AG08396 (cell line): Measurements from ENCODE around the gene NEMP2.

Source experiments
- DNase-seq: peaks from one replicate; pipeline ENCODE4 v3.0.0; 2012; ENCODE audit warnings: low spot score, mixed read lengths

NEMP2 gene, protein sequence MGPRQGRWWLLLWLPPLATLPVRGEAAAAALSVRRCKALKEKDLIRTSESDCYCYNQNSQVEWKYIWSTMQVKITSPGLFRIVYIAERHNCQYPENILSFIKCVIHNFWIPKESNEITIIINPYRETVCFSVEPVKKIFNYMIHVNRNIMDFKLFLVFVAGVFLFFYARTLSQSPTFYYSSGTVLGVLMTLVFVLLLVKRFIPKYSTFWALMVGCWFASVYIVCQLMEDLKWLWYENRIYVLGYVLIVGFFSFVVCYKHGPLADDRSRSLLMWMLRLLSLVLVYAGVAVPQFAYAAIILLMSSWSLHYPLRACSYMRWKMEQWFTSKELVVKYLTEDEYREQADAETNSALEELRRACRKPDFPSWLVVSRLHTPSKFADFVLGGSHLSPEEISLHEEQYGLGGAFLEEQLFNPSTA

DNA sequence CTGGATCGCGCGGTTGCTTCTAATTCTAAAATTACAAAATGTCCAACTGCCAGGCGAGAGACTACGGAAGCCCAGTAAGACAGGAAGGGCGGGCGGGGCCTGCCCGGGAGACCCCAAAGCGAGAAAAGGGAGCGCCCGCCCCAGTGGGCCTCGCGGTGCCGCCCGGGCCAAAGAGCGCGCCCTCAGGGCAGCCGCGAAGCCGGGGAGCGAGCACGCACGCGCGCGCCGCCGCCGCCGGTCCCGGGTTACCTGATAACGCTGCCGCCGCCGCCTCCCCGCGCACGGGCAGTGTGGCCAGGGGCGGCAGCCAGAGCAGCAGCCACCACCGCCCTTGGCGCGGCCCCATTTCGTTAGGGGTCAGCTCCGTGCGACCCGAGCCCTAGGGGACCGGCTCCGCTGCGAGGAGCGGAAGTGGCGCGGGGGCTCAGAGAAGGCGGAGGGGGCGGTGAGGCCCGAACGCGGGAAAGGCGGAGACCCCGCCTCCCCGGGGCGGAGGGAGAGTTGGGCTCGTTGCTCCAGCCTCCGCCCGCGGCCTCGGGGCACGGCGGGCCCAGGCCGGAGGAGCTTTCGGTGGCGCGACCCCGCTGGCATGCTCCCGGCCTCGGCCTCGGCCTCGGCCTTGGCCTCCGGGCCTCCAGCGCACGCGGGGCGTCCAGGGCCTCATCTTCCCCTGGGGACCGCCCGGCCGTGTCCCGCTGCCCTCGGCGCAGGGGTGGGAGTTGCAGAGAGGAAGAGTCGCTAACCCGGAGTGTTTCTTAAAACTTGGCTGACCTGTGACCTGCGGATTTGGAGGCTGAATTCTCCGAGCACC is at the start of gene NEMP2:
Gene NEMP2, minus strand, starts transcription at position 413 of the 811 bp plus-strand sequence. Its CDS starts 67 bp downstream, at position 346.
- DNase-seq, result peak; percentile 77

DNA sequence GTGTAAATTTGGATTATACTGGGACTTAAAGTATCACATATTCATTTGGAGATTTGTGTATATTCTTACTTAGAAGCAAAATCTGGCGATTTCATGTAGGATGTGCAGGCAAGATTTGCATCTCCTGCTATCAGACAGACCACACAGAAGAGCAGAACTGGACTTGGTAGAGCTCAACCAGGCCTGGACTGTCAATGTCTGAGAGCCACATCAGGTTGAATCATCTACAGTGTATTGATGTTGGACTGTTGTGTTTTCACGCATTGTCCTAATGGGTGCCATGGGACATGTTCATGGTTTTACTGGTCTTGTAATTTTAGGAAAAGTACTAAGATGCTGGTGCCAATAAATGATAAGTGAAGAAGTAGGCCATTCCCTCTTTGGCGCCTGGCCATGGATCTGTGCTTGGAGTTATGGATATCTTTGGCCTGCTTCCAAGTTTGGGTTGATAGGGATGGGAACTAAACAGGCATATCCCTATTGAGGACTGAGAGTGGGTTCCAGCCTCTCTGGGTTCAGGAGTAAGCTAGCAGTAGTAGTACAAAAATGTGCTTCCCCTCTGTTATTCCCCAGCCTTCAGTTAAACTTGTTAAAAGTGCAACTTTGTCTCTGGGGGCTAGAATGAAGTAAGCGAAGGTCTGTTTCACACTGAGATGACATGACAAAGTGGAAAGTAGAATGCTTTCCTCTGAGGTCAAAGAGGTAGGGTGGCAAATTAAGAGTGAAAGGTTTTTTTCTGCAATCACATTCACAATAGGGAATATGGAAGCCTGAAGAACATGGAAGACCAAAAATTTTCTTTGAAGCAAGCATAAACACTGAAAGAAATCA is 49.2 kb upstream of the NEMP2 start:
- no peak for DNase-seq

DNA sequence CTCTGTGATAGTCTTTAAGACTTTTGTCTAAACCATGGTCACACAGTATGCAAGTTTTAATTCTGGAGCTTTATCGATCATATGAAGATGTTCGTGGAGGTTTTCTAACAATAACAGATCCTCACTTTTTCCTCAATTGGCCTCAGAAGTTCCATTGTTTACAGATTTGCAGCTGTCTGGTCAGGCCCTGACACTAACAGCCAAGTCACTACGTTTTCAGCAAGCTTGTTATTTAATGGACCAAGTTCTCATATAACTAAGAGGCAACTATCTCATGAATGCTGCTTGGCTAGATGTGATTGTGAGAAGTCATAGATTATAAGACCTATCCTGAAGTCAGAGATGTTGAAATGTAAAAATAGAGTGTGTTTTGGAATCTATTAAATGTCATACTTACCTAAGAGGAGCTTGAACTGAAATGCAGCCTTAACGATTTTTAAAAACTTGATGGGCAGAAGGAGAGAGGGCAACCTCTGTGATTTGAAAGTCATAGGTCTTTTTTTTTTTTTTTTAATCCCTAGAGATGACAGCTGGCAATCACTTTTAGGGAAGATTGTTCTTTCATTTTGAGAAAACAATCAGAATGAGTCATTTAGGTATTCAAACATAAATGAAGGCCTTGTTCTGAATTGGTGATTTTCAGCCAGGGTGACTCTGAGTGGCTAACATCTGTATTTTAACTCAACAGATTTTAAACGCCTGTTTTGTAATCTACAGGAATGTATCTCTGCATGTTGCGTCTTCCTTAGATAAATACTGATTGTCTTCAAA is 48.4 kb upstream of the NEMP2 start:
- DNase-seq, result no peak

DNA sequence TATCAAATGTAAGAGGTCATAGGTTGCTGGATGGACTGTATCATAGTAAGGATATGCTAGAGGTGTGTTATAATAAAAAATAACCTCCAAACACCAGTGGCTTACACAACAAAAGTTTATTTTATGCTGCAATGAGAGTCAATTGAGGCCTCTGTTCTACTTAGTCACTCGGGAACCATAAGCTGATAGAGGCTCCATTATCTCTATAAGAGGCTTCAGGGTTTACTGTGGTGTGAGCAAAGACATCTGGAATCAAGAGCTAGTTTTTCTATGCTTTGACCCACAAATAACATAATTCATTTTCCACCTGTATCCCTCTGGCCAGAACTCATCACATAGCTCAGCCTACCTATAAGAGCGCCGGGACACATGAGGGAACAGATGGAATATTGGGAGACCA is 47.5 kb upstream of the NEMP2 start:
- DNase-seq, result no peak

DNA sequence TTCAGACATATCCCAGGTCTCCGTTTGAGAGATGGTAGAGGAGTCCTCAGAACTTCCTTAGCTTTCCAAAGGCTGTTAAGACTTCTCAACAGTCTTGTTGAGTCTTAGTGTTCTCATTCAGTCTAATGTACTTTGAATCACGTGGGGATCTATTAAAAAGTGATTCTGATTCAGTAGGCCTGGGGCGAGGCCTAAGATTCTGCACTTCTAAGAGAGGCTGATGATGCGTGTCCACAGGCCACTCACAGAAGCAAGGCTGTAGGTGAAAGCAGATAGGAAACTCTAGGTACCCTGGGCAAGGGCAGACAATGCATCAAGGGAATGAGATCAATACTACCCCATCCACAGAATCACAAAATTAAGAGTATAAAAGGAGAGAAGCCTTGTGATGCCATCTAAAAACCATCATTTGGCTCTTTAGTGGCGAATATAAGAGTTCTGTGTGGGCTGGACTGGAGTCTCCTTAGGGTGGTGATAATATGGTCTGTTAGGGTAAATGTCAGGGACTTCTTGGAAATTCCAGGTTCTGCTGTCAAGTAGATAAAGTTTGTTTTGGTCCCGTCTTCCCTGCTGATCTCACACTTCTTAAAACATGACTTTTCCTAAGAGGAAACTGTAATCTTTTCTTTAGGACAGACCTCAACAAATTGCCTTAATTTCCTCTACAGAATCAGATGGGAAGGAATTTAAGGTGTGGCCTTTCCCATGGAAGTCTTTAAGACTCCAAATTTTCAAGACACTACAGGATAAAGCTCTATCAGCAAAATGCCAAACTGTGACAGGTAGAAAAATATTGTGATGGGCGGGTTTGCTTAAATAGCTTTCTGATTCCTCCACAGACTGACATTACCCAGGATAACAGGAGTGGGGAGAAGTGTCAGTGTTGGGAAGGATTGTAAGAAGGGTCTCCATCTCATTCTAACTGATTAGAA is 45.7 kb upstream of the NEMP2 start:
- no peak for DNase-seq

DNA sequence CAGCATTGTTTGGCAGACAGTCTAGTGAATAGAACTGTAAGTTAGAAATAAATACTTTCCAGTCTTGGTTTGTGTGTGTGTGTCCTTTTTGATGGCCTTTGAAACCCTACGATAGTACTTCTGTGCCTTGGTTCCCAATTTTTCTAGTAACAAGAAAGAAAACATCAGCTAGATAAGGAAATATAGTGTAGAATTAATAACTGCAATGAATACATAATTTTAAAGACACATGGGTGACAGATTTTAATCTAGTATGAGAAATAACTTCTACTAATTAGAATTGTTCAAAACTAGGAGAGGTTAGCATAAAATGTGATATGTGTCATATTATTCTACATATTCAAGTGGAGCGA is 44.5 kb upstream of the NEMP2 start:
- no peak for DNase-seq

DNA sequence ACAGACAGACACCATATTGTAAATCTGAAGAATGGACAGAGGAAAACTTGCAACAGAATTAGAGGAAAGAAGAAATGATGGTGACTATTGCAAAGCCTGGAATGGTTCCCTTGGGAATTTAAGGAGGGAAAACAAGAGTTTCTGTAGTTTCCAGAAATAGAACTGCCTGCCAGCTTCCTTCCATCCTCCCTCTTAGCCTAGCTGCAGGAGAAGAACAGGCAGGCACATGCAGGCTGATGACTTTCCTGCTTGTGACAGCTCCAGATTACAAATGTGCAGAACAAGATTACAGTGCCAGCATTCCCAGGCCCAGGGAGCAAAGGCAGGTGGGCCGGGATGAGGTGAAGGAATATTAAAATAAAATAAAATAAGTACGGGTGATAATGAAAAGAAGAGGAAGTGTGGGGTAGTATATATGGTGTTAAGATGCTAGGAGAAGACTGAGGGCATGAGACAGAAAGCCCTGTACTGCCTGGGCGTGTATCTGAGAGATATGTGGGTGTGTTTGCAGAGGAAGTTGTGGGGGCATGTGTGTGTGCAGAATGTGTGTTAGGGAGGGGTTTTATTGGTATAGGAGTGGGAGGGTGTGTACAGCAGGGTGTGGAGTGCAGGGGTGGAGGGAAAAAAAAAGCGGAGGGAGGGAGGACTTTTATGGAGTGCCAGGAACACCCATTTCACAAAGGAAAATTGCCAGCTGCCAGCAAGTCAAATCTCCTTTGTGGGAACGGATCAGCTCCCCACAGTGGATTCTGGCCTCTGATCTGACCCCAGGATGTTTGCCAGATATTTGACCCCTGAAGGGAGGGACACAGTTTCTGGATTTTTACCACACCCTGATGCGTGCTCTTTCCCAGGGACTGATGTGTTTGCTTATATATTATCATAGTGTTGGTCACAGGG is 43.9 kb upstream of the NEMP2 start:
- peak; percentile 13 for DNase-seq

DNA sequence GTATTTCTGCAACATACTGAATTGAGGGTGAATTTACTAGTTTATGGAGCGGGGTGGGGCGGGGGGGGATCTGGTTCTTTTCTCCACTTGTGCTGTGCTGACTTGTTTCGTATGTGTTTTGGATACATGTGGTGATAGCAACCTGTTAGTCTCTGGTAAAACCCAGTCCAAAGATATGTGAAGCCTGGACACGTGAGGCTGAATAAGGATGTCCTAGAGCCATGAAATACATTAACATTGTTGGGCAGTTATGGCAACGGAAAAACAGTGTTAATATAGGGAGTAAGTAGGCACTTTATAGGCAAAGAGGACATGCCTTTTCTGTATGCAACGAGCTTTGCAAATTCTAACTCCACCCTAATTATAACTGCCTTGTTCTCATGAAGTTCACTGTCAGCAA is 42.1 kb upstream of the NEMP2 start:
- DNase-seq, result no peak

DNA sequence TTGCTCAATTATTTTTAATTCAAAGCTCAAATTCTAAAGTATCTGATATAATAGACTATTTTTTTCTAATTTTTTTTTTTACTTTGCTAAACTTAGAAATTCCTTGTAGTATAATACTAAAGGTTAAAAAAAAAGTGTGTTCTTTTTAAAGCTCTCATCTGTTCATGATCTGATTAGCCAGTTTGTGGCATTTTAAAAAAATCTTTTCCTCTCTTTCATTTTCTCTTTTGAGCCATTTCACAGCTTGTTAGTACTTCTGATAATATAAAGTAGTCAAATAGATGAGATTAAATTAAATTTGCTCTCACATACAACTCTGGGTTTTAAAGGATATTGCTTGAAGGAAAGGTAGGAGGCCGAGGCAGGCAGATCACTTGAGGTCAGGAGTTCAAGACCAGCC is 40.7 kb upstream of the NEMP2 start:
- no peak for DNase-seq

DNA sequence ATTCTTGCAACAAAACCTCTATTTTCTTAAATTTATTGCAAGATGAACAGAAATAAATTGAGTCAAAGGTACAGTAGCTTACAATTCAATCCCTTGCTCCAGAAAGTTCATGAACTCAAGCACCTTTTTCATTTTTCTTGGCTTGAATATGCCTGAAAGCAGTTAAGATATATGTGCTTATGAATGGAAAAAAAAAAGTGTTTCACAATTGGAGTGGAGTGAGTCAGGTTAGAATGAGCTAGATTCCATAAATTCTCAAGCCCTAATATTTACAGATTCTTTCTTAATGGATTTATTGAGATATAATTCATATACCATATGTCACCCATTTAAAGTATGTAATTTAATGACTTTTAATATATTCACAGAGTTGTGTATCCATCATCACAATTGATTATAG is 39.6 kb upstream of the NEMP2 start:
- peak; percentile 19 for DNase-seq

DNA sequence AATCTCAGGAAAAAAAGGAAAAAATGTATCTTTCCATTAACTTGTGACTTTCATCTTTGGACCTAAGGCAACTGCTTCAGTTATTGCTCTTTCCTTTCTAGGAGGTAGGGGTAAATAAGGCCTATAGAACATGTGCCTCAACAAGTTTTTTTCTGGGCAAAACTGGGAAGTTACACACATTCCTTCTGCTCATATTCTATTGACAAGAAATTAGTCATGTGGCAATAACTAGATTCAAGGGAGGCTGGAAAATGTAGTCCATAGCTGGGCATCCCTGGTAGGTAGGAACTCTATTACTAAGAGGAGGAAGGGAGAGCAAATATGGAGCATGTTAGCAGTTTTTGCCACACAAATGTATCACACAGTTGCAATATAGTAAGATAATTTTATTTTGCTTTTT is 37.7 kb upstream of the NEMP2 start:
- DNase-seq, result no peak

DNA sequence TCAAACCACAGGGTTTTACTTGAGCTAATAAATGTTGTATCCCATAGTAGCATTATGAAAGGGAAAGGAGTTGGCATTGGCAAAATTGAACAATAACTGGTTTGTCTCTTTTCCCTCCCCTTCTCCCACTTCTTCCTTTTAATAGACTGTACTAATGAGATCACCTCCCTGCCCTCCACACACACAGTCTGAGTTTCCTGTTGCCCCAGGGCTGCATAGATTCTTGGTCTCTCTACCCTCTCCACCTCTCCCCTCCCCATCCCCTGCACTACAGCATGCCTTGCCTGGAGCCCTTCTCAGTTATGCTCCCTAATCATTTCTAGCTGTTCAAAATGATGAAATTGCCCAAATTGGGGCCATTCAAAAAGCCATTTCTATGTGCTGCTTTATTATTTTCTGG is 37.2 kb upstream of the NEMP2 start:
- no peak for DNase-seq

DNA sequence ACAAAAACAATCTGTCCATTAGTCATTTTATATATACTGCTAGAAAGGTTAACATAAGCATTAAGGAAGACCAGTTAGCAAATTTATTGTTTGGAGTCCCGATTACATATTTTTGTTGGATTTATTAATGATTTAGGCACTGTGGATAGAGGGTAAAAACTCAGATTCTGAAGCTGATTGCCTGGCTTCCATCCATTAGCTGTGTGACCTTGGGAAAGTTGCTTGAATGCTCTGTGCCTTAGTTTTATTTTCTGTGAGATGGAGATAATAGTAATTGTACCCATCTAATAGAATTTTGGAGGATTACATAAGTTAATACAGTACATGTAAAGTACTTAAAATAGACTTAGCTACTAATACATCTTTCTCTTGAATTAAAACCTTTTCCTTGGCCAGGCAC is 36.3 kb upstream of the NEMP2 start:
- no peak for DNase-seq

DNA sequence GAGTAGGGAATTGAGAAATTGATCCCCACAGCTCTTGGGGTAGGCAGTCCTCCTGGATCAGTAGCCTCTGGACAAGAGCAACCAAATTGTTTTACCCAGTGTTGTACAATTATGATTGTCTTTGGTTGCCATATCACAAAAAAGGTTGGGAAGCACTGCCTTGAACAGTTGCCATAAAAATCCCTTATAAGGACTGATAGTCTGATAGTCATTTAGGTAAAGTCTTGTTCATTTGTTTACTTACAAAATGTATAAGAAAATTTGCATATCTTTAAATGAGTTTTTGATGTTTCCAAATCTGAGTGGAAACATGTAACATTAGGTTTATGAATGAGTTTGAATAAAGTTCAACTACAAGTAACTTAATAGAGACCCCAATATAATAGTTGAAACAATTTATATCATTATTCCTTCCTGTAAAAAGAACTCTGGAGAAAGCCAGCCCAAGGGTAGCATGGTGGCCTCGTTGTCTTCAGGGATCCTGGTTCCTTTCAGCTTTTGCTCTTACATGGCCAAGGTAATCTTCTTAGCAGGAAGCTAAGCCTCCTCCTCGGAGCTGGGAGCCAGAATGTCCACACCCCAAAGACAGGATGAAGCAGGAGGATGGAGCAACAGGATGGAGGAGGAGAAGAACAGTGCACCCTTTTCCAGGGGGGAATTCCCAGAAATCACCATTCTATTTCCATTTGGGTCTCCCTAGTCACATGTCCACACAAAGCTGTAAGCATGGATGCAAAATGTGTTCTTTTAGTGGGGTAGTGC is 35.7 kb upstream of the NEMP2 start:
- DNase-seq, result no peak

DNA sequence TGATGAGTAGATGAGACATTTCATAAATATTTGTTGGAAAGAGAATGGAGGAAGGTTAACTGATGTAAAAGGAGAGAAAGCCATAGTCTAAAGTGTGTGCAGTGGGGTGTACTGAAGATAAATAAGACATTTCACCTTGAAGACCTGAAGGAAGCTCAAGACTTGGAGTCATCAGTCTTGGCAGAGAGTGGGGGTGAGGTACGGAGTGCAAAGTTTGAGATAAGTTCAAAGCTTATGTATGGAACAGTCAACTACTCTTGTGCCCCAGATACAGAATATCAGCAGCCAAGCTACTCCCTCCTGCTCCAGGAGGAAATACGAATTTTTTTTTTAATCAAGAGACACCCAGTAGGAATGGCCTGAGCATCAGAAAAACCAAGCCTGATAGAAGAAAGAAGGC is 30.3 kb upstream of the NEMP2 start:
- DNase-seq, result no peak

DNA sequence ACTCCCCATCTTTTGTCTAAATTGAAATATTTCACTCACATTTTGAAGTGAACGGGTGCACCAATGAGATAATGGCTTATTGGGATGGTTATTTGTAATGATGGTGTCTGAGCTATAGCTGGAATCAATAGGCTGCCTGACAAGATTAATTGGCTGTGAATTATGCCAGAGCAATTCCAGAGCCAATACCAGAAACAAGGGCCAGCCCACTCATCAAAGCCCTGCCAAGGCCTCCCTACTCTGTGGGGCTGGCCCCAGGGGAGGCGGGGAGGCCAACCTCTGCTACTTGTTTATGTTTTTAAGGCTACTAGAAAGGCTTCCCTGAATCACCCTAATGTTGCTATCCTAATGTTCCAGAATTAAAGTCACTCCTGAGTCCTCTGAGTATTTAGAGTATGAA is 29.1 kb upstream of the NEMP2 start:
- DNase-seq, result no peak

DNA sequence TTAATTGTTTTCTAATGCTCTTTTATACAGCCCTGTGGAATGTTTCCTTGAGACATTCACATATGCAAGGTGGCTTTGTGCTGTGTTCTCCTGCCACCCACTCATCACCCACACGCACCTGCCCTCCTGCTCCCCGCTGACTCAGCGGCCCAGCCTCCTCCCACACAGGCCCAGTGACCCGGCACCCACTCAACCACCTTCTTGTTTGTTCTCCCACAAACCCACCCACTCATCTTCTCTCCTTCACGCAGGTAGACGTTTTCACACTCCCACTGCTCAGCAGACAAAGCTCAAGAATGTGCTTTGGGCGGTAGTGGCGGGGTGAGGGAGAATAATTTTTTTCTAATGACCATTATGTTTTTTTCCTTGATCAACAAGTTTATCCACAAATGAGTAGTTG is 28.6 kb upstream of the NEMP2 start:
- DNase-seq, result no peak

DNA sequence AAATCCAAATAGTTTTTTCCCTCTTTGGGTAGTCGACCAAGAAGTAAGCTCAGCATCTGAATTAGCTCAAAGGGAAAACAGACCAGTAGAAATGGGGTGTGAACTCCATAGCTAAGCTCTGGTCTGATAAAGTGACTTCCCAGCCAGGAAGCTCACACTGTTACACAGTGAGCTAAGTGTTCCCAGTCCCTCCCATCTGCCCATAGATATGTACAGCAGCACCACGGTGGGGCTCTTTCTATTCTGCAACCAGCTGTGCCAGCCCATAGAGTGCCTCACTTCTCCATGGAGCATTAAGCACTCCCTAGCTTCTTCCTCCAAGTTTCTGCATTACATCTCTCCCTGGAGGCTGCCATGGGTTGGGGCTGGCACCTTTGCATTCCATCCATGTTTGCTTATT is 27.6 kb upstream of the NEMP2 start:
- no peak for DNase-seq

DNA sequence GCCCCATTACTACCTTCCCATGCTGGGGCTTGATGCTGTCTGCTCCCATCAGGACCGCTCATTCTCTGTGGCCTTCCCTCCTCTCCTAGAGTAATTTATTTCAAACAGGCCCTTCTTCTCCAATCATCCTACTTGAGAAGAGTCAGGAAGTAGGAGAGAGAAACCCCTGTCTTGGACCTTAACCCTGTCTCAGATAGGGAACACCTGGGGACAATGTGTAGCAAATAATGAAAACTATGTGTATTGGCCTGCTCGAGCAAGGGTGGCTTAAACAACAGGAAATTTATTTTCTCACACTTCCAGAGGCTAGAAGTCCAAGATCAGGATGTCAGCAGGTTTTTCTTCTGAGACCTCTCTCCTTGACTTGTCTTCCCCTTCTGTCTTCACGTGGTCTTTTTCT is 26.6 kb upstream of the NEMP2 start:
- no peak for DNase-seq
